GM18507 (cell line): ENCODE measurements around the gene CMIP.

Source experiments
- DNase-seq: peaks from one replicate; pipeline ENCODE4 v3.0.0; 2011; ENCODE audit warnings: low read depth; ENCODE audit not compliant: insufficient read length; ENCODE audit errors: extremely low spot score
- FAIRE-seq: peaks from 2 replicates; lab custom pipeline; 2011; peaks lifted over from hg19 to GRCh38; lab: Jason Lieb, UNC

Gene CMIP

GRCh38 chr16:81553080-81553813, 108.6 kb downstream of the CMIP start:
- DNase-seq: no peak
- FAIRE-seq: no peak

DNA sequence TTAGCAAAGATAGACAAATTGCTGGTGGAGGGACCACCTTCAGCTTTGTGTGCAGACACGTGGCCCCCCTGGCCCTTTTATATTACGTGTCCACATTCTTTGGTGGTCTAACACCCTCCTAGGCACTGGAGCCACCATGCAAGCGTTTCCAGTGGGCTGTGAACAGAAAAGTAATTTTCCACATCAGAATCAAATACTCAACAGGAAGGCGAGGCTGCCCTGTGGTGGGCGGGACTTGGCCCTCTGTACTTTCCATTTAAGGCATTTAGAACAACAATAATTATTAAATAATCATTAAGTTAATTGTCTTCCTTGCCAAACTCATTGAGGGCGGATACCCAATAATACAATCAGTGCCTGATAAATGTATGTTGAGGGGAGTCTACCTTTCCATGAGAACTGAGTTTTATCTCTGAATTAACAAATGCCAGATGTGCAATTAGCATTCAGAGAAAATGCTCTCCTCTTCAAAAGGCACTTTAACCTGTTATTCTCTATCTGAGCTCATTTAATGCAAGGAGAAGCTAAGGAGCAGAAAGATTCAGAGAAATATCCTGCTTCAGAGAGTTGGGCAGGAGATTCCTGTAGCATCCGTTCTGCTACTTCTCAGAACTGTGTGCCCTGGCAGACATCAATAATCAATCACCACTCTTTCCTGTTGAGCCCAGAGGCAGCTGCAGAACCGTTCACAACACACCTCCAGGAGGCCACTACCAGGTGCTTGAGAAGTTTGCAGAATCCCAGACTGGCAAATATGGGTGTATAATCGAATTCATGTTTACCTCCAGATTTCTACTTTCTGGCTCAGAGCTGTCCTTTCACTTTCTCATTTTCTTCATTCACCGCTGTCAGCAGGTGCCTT, 109.4 kb downstream of the CMIP start:
- no peak for FAIRE-seq
- DNase-seq: no peak

- no peak for DNase-seq
- no peak for FAIRE-seq
These were observed 110.4 kb downstream of the CMIP start for GRCh38 chr16:81554979-81555378.

- DNase-seq (no peak), FAIRE-seq (no peak)
These were observed 111.1 kb downstream of the CMIP start for GRCh38 chr16:81555660-81556059.

DNA sequence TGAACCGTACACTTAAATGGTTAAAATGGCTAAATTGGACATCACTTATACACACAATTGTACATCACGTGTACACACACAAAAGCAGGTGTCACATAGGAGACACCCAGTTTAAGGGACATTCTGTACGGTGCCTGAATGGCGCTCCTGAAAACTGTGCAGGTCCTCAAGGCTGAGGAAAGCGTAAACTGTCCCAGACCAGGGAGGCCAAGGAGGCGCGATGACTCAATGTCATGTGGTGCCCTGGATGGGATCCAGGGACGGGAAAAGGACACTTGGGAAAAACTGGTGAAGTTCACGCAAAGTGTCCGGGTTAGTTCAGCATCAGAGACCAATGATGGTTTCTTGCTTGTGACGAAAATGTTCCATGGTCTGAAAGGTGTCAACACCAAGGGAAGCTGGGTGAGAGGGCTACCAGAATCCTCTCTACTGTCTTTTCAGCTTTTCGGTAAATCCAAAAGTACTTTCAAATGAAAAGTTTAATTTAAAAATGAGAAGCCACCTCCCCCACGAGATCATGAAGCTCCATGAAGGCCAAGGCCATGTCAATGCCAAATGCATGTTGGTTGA, 112.2 kb downstream of the CMIP start:
- DNase-seq (no peak), FAIRE-seq (no peak)

DNA sequence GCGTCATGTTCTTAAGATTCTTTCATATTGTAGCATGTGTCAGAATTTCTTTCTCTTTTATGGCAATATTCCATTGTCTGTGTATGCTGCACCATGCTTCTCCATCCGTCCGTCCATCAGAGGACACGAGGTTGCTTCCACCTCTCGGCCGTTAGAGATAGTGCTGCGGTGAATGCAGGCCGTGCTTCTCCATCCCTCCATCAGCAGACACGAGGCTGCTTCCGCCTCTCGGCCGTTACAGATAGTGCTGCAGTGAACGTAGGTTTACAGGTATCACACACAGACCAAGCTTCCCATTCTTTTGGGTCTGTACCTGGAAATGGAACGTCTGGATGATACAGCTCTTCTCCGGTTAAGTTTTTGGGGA, 113.5 kb downstream of the CMIP start:
- no peak for FAIRE-seq

DNA sequence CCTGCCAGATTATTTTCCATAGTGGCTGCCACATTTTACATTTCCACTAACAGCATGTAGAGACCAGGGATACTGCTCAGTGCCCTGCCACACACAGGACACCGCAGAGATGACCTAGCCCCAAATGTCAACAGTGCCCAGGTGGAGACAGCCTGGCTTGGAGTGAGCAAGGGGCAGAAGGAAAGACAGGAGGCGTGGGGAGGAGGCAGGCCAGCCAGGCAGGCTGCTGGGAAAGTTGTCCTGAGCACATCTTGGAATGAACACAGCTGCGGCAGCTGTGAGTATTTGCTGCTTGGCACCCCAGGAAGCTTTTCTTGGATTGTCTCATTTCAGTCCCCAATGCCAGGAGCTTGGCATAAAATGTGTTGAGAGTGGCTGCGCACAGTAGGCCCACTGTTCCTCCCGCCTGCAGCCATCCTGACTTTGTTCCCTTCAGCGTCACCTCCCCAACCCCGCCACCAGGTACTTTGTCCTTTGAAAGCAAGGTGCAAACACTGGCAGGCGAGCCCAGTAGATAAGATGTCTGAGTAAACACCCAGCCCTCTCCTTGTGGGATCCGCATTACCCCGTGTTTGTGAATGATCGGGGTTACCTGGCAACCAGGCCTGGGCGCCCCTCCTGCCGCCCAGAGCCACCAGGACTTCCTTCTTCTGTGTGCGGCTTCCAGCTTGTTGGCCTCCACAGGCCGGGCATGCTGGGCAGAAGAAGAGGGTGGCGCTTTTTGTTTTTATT, 114.0 kb downstream of the CMIP start:
- no peak for DNase-seq
- FAIRE-seq: no peak

More for the DNA sequence above, 113.5 kb downstream of the CMIP start:
- DNase-seq: no peak

- FAIRE-seq (no peak), DNase-seq (no peak)
These were observed 116.5 kb downstream of the CMIP start for GRCh38 chr16:81560979-81561657.

- FAIRE-seq: no peak
These were observed 117.7 kb downstream of the CMIP start for GRCh38 chr16:81562174-81562849.

DNA sequence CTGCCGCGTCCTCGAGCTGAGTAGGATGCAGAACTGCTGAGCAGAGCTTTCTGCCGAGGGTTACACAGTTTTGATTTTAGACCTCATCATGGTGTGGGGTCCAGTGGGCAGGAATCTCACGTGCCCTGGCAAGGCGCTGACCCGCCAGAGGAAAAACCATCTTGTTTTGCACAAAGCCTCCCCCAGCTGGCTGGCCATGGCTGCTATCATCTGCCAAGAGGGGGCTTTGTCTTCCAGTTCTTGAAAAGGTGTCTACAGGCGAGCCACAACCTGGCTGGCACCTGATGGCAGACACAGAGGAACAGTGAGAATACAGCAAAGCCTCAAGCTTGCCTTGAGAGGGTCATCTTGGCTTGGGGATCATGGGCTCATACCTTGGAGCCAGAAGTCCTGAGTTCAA, 118.3 kb downstream of the CMIP start:
- FAIRE-seq (no peak), DNase-seq (no peak)

More at GRCh38 chr16:81562174-81562849, 117.7 kb downstream of the CMIP start:
- DNase-seq: no peak

DNA sequence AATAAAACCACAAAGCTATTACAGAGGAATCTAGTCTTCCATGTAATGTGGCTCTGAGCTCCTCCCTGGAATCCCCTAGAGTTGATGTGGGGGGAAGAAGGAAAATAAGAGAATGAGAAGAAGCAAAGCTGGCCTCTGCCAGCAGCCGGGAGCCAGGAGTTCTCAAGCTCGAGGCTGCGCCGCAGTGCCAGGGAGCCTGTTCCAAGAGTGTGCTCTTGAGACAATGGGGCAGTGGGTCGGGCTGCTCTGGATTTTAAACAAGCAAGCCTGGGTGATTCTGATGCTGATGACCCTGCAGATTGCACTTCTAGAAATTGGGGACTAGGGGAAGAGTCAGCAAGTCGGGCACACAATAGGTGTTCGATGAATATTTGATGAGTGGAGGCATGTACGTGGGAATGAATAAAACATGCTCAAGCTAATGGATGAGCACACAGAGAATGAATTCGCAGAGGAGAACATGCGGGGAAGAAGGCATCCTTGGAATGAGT, 119.9 kb downstream of the CMIP start:
- no peak for FAIRE-seq
- DNase-seq: no peak

- no peak for FAIRE-seq
- DNase-seq: no peak
These were observed 120.9 kb downstream of the CMIP start for GRCh38 chr16:81565321-81566028.

DNA sequence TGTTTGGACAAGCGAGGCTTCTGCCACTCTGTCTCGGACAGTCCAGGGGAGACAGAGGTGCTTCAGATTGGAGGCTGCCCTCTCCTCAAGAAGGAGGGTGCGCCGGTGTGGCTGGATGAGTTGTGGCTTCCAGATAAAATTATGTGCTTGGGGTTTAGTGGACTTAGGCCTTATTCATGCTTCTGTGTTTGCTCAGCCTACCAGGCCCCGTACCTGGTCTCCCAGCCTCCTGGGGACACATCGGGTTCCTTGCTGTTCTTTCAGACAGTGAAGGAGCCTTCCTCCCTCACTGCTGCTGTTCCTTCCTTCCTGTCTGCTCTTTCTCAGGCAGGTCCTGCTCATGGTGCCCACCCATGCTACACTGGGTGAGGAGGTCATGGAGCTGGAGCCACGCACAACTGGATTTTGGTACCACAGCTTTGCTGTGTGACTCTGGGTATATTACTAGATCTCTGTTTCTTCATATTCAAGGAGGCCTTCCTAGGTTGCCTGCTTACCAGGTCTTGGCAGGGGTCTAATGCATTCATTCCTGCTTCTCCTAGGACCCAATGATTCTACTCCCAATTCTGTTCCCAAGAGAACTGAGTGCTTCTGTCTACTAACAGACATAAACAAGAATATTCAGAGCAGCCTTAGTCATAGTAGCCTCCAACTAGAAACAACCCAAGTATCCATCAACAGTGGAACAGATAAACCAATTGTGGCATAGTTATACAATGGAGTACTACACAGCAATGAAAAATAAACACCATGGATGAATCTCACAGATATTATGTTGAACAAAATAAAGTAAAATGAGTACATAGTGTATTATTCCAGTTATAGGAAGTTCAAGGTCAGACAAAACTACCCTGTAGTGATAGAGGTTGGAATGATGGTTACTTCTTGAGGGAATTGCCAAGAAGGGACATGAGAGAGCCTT, 121.7 kb downstream of the CMIP start:
- FAIRE-seq: no peak
- DNase-seq: no peak

GRCh38 chr16:81567087-81567486, 122.5 kb downstream of the CMIP start:
- no peak for FAIRE-seq
- DNase-seq: no peak

DNA sequence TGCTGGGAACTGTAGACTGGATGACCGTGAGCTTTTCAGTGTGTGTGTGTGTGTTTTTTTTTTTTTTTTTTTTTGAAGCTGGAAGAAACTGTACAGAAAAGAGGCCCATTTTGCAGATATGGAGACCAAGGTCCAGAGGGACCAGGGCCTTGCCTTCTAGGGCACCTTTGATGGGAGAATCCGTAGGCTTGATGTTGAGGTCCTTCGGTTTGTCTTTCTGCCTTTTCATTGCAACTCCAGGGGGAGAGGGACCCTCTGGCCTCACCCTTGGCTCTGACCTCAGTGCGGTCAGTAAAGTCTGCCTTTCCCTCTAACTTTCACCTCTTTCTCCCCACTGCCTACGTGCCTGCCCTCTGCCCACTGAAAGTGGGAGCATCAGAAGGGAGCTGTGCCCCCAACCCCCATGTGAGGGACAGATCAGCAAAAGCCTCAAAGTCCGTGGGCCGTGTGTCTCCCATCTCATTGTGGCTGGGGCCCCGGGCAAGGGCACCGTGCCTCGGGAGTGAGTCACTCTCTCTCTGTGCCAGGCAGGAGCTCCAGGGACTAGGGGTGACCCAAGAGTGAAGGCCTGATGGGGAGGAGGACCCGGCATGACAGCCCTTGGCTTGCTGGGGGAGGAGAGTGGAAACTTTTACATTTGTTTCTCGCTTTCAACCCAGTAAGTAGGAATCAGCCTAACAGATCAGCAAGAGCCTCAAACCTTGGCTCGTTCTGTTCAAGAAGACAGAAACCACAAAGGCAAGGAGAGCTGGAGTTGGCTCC, 123.6 kb downstream of the CMIP start:
- FAIRE-seq: no peak

GRCh38 chr16:81568749-81569087, 124.1 kb downstream of the CMIP start:
- no peak for FAIRE-seq

More for the DNA sequence above, 123.6 kb downstream of the CMIP start:
- no peak for DNase-seq

More at GRCh38 chr16:81568749-81569087, 124.1 kb downstream of the CMIP start:
- DNase-seq: no peak
